Astrocyte (in vitro differentiated cells and primary cell): Measurements from ENCODE around the gene HOXB6. TPM values are rescaled to one million over a fixed set of nuclear protein-coding genes. Genes with fewer than 3 reads are reported as not detected.

Experiments used
- DNase-seq: peaks from one replicate; pipeline ENCODE4 v3.0.0-alpha.2; 2010; ENCODE audit warnings: low read depth
- FAIRE-seq: peaks from 2 replicates; lab custom pipeline; 2011; peaks lifted over from hg19 to GRCh38; lab: Jason Lieb, UNC
- H2AFZ ChIP-seq: 2 replicates; pipeline ENCODE4 v1.6.0; 2012; ENCODE audit warnings: low read depth, low read length, inconsistent platforms
- H3K27ac ChIP-seq: 2 replicates; pipeline ENCODE4 v1.5.1; 2011; ENCODE audit warnings: low read depth, low read length, inconsistent platforms
- H3K27me3 ChIP-seq: 2 replicates; pipeline ENCODE4 v1.6.0; 2011; ENCODE audit warnings: low read length, inconsistent platforms; ENCODE audit not compliant: insufficient read depth
- H3K36me3 ChIP-seq: 2 replicates; pipeline ENCODE4 v1.5.1; 2011; ENCODE audit warnings: low read length, inconsistent platforms; ENCODE audit not compliant: insufficient read depth
- H3K4me1 ChIP-seq: 2 replicates; pipeline ENCODE4 v1.5.1; 2011; ENCODE audit warnings: low read length, inconsistent platforms; ENCODE audit not compliant: insufficient read depth
- H3K4me2 ChIP-seq: 2 replicates; pipeline ENCODE4 v1.6.0; 2012; ENCODE audit warnings: low read length, inconsistent platforms
- H3K4me3 ChIP-seq: 2 replicates; pipeline ENCODE4 v1.5.1; 2011; ENCODE audit warnings: low read depth, mild to moderate bottlenecking, low read length, inconsistent platforms; ENCODE audit not compliant: insufficient read depth
- H3K79me2 ChIP-seq: 2 replicates; pipeline ENCODE4 v1.6.0; 2012; ENCODE audit warnings: mild to moderate bottlenecking, low read length, inconsistent platforms; ENCODE audit not compliant: insufficient read depth
- H3K9ac ChIP-seq: 2 replicates; pipeline ENCODE4 v1.6.0; 2012; ENCODE audit warnings: mild to moderate bottlenecking, low read length, inconsistent platforms
- H3K9me3 ChIP-seq: 2 replicates; pipeline ENCODE4 v1.5.1; 2012; ENCODE audit warnings: low read depth, mild to moderate bottlenecking, low read length, inconsistent platforms; ENCODE audit not compliant: insufficient read depth
- H4K20me1 ChIP-seq: 2 replicates; pipeline ENCODE4 v1.6.0; 2012; ENCODE audit warnings: low read length, inconsistent platforms; ENCODE audit not compliant: insufficient read depth
- H3K27ac Mint-ChIP-seq: one replicate; pipeline ENCODE4 v1.8.0; 2021; ENCODE audit warnings: mild to moderate bottlenecking, mixed read lengths; ENCODE audit not compliant: unreplicated experiment
- H3K27me3 Mint-ChIP-seq: one replicate; pipeline ENCODE4 v1.8.0; 2021; ENCODE audit warnings: low read depth, mixed read lengths; ENCODE audit not compliant: unreplicated experiment
- H3K36me3 Mint-ChIP-seq: one replicate; pipeline ENCODE4 v1.8.0; 2021; ENCODE audit warnings: low read depth, mixed read lengths; ENCODE audit not compliant: unreplicated experiment
- H3K4me1 Mint-ChIP-seq: one replicate; pipeline ENCODE4 v1.8.0; 2021; ENCODE audit warnings: low read depth, mixed read lengths; ENCODE audit not compliant: unreplicated experiment
- H3K4me3 Mint-ChIP-seq: one replicate; pipeline ENCODE4 v1.8.0; 2021; ENCODE audit warnings: mild to moderate bottlenecking, moderate library complexity, mixed read lengths; ENCODE audit not compliant: unreplicated experiment
- H3K9me3 Mint-ChIP-seq: one replicate; pipeline ENCODE4 v1.8.0; 2021; ENCODE audit warnings: mild to moderate bottlenecking, mixed read lengths; ENCODE audit not compliant: unreplicated experiment
- EZH2 ChIP-seq: IDR thresholded peaks from 2 replicates; pipeline ENCODE4 v1.6.1; 2012; ENCODE audit warnings: mild to moderate bottlenecking, low read length, inconsistent platforms; ENCODE audit not compliant: insufficient read depth
- total RNA-seq: library from RNA; stranded (reverse); gene quantifications from 2 replicates; pipeline ENCODE4 v1.2.1, GENCODE V29; 2021
- TF ChIP-seq, protein P1 (sequence below): IDR thresholded peaks from 2 replicates; pipeline ENCODE4 v1.5.1; 2011; ENCODE audit warnings: low read depth, mild to moderate bottlenecking, inconsistent platforms, low read length, moderate library complexity; ENCODE audit not compliant: insufficient read depth

Gene HOXB6
- total RNA-seq, 1 donor from 2014 or later = not detected

DNA sequence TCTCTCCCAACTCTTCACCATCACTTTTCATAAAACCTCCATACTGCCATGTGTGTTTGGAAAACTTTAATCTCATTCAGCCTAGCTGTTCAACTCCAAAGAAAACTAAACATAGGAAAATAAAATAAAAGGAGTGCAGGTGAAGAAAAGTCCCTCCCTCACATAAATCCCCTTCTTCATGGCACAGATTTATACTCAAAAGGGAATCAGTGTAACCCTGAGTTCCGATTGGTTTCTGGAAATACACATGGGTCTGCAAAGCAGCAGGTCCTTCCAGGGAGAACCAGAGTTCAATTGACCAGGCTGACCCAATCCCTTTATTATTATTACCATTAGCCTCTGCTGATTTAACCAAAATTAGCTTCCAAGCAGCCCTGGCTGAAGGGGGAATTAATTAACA, 51.0 kb downstream of the HOXB6 start:
- DNase-seq (peak; percentile 18), FAIRE-seq (no peak)
- H3K27me3 ChIP-seq = peaks cover 65% of the 10 kb centered on the region
- H3K4me3 ChIP-seq = peak overlapping the region; percentile 63
- Mint-ChIP-seq H3K27ac (peak overlapping the region; percentile 54), H3K36me3 (peaks cover 5% of the 10 kb centered on the region), H3K4me3 (no peak overlapping the region), H3K4me1 (peaks cover 2% of the 10 kb centered on the region), H3K27me3 (peaks cover 85% of the 10 kb centered on the region), H3K9me3 (peaks cover 16% of the 10 kb centered on the region)
- H3K79me2 ChIP-seq = peaks cover 81% of the 10 kb centered on the region
- peak overlapping the region; percentile 88 for H3K4me2 ChIP-seq
- H3K36me3 ChIP-seq = no peaks in the 10 kb centered on the region
- peak overlapping the region; percentile 80 for H3K27ac ChIP-seq
- no peak overlapping the region for H2AFZ ChIP-seq
- H3K4me1 ChIP-seq = peaks cover 45% of the 10 kb centered on the region
- TF ChIP-seq EZH2 = no peak
- TF ChIP-seq, protein P1, sequence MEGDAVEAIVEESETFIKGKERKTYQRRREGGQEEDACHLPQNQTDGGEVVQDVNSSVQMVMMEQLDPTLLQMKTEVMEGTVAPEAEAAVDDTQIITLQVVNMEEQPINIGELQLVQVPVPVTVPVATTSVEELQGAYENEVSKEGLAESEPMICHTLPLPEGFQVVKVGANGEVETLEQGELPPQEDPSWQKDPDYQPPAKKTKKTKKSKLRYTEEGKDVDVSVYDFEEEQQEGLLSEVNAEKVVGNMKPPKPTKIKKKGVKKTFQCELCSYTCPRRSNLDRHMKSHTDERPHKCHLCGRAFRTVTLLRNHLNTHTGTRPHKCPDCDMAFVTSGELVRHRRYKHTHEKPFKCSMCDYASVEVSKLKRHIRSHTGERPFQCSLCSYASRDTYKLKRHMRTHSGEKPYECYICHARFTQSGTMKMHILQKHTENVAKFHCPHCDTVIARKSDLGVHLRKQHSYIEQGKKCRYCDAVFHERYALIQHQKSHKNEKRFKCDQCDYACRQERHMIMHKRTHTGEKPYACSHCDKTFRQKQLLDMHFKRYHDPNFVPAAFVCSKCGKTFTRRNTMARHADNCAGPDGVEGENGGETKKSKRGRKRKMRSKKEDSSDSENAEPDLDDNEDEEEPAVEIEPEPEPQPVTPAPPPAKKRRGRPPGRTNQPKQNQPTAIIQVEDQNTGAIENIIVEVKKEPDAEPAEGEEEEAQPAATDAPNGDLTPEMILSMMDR = no peak
- H3K9me3 ChIP-seq = no peaks in the 10 kb centered on the region
- peak overlapping the region; percentile 83 for H3K9ac ChIP-seq
- H4K20me1 ChIP-seq = no peaks in the 10 kb centered on the region

DNA sequence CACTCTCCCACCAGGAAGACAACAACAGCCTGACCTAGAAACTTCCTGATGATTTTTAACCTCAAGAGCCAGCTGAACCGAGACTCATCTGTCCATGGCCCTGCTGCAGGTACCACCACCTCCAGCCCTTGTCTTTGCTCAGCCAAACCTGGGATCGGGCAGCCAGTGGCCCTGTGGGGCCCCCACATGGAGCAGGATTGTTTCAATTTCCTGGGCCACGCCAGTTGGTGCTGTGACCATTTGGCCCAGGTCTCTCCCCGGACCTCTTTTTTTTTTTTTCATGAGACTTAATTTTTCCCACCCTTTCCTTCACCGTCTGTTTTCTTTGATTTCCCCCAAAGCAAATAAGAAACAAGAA, 51.6 kb downstream of the HOXB6 start:
- FAIRE-seq (no peak), DNase-seq (no peak)
- Histone ChIP-seq H3K4me1 (peaks cover 43% of the 10 kb centered on the region), H3K27me3 (peaks cover 60% of the 10 kb centered on the region), H3K9ac (peak overlapping the region; percentile 83), H3K4me2 (peak overlapping the region; percentile 88), H3K36me3 (no peaks in the 10 kb centered on the region), H3K79me2 (peaks cover 78% of the 10 kb centered on the region), H3K27ac (peak overlapping the region; percentile 64), H4K20me1 (no peaks in the 10 kb centered on the region), H3K9me3 (no peaks in the 10 kb centered on the region), H2AFZ (no peak overlapping the region), H3K4me3 (no peak overlapping the region)
- TF ChIP-seq, protein P1 = no peak
- no peak for TF ChIP-seq EZH2
- no peak overlapping the region for H3K27ac Mint-ChIP-seq
- H3K4me3 Mint-ChIP-seq = no peak overlapping the region
- peaks cover 2% of the 10 kb centered on the region for H3K4me1 Mint-ChIP-seq
- peaks cover 12% of the 10 kb centered on the region for H3K9me3 Mint-ChIP-seq
- H3K27me3 Mint-ChIP-seq = peaks cover 83% of the 10 kb centered on the region
- peaks cover 3% of the 10 kb centered on the region for H3K36me3 Mint-ChIP-seq

DNA sequence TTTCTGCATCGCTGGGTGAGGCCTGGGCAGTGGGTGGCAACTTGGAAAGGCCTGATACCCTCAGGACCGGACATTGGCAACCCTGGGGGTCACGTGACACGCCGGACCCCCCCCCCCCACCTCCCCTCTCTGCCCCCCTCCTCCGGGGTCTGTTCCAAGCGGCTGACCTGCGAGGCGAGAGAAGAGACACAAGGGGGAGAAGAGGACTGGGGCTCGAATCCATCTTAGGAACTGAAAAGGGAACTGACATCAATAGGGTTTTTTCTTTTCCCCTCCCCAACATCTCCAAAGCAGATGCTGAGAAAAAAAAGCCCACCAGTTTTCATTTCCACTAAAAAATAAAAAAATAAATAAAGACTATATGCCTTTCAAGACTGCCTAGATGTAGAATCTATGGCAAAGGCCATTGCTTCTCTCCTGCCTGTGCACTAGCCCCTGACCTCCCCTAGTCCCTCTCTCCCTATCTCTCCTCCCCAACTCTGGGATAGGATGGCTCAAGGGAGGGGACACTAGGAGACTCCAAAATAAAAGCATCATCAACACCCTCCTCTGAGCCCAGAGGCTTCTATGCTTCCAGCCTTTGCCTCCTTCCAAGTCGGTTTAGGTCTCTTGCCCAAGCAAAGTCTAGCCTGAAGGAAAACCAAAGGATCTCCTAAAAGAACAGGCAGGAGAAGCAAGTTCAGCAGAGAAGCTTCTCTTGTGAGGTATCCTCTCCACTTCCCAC, 52.2 kb downstream of the HOXB6 start:
- H3K27ac ChIP-seq = peak overlapping the region; percentile 70
- peak overlapping the region; percentile 88 for H3K4me2 ChIP-seq
- FAIRE-seq = no peak
- H3K36me3 Mint-ChIP-seq = peaks cover 3% of the 10 kb centered on the region
- H3K4me3 Mint-ChIP-seq = peak overlapping the region; percentile 54
- H2AFZ ChIP-seq = no peak overlapping the region
- H3K4me1 ChIP-seq = peaks cover 37% of the 10 kb centered on the region
- no peaks in the 10 kb centered on the region for H4K20me1 ChIP-seq
- no peaks in the 10 kb centered on the region for H3K9me3 ChIP-seq
- no peaks in the 10 kb centered on the region for H3K36me3 ChIP-seq
- H3K27me3 Mint-ChIP-seq = peaks cover 83% of the 10 kb centered on the region
- TF ChIP-seq EZH2 = no peak
- TF ChIP-seq, protein P1 = no peak
- no peak overlapping the region for H3K27ac Mint-ChIP-seq
- peaks cover 59% of the 10 kb centered on the region for H3K27me3 ChIP-seq
- no peak overlapping the region for H3K4me3 ChIP-seq
- peaks cover 78% of the 10 kb centered on the region for H3K79me2 ChIP-seq
- peak overlapping the region; percentile 83 for H3K9ac ChIP-seq
- H3K4me1 Mint-ChIP-seq = peaks cover 2% of the 10 kb centered on the region
- DNase-seq = peak; percentile 53
- peaks cover 10% of the 10 kb centered on the region for H3K9me3 Mint-ChIP-seq
